Endothelial cell (in vitro differentiated cells): ENCODE results near the gene PPP1R3G. TPM values are rescaled to one million over a fixed set of nuclear protein-coding genes. Genes with fewer than 3 reads are reported as not detected.

Experiments used
- DNase-seq: peaks from one replicate; pipeline ENCODE4 v3.0.0; 2021; ENCODE audit warnings: low spot score
- H3K27ac Mint-ChIP-seq: one replicate; pipeline ENCODE4 v1.8.0; 2021; ENCODE audit warnings: mixed read lengths, inconsistent platforms; ENCODE audit not compliant: unreplicated experiment
- H3K27me3 Mint-ChIP-seq: one replicate; pipeline ENCODE4 v1.8.0; 2021; ENCODE audit warnings: mild to moderate bottlenecking, moderate library complexity, mixed read lengths, inconsistent platforms; ENCODE audit not compliant: unreplicated experiment
- H3K36me3 Mint-ChIP-seq: one replicate; pipeline ENCODE4 v1.8.0; 2021; ENCODE audit warnings: mild to moderate bottlenecking, low read depth, mixed read lengths, inconsistent platforms; ENCODE audit not compliant: unreplicated experiment
- H3K4me1 Mint-ChIP-seq: one replicate; pipeline ENCODE4 v1.8.0; 2021; ENCODE audit warnings: mild to moderate bottlenecking, mixed read lengths, inconsistent platforms; ENCODE audit not compliant: unreplicated experiment
- H3K4me3 Mint-ChIP-seq: one replicate; pipeline ENCODE4 v1.8.0; 2021; ENCODE audit warnings: mild to moderate bottlenecking, mixed read lengths, inconsistent platforms; ENCODE audit not compliant: unreplicated experiment
- H3K9me3 Mint-ChIP-seq: one replicate; pipeline ENCODE4 v1.8.0; 2021; ENCODE audit warnings: mixed read lengths, inconsistent platforms; ENCODE audit not compliant: unreplicated experiment
- total RNA-seq: library from RNA; stranded (reverse); fragmentation: NEBNext Ultra II Directional; extraction: Animal tissue kit (Norgen Biotek cat#: 25700); gene quantifications from one replicate; pipeline ENCODE4 v1.2.1, GENCODE V29; 2021; ENCODE audit not compliant: unreplicated experiment
- TF ChIP-seq, protein P1 (sequence below): fragments of 200-600 bp; sonication (generic); IDR thresholded peaks from one replicate; pipeline ENCODE4 v1.5.0; 2021; ENCODE audit warnings: antibody characterized with exemption; ENCODE audit not compliant: unreplicated experiment

PPP1R3G gene
- total RNA-seq, 1 donor from 2014 or later: 0.05 TPM

DNA sequence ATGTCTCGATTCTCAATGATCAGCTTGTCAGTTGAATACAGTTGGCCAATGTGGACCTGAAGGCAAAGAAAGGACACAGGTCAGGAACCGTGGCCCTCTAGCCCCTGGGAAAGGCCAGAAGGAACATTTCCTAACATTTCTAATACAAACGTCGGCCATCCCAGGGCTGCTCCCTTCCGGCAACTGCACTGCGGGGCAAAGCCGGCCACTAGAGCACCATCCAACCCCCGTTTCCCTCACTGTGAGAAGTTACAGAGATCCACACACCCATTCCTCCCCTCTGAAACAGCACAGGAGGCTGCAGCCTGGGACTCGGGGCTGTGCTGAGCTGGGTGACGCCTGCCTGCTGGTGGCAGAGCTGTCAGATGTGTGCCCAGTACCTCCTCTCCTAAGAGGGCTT lies 24.3 kb downstream of the PPP1R3G start:
- no peaks in the 10 kb centered on the region for H3K9me3 Mint-ChIP-seq
- TF ChIP-seq, protein P1, sequence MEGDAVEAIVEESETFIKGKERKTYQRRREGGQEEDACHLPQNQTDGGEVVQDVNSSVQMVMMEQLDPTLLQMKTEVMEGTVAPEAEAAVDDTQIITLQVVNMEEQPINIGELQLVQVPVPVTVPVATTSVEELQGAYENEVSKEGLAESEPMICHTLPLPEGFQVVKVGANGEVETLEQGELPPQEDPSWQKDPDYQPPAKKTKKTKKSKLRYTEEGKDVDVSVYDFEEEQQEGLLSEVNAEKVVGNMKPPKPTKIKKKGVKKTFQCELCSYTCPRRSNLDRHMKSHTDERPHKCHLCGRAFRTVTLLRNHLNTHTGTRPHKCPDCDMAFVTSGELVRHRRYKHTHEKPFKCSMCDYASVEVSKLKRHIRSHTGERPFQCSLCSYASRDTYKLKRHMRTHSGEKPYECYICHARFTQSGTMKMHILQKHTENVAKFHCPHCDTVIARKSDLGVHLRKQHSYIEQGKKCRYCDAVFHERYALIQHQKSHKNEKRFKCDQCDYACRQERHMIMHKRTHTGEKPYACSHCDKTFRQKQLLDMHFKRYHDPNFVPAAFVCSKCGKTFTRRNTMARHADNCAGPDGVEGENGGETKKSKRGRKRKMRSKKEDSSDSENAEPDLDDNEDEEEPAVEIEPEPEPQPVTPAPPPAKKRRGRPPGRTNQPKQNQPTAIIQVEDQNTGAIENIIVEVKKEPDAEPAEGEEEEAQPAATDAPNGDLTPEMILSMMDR: no peak
- no peak for DNase-seq
- peaks cover 5% of the 10 kb centered on the region for H3K27me3 Mint-ChIP-seq
- peaks cover 20% of the 10 kb centered on the region for H3K36me3 Mint-ChIP-seq
- H3K4me1 Mint-ChIP-seq: no peaks in the 10 kb centered on the region
- H3K4me3 Mint-ChIP-seq: no peak overlapping the region
- no peak overlapping the region for H3K27ac Mint-ChIP-seq

DNA sequence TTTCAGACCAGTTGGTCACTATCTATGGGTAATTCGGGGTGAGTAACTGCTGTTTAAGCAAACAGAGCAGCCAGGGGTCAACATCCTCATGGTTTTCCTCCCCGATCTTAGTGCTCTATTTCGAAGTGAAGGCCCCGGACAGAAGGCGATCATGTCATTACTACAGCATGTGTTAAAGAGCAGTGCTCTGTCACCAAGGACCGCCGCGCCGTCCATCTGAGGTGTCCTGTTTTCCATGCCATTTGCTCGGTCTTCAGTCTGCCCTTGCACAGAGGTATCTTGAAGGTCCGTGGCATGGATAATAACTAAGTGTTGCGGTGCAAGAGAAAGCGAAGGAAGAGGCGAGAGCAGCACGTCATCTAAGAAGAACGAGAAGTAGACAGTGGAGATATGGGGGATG lies 25.1 kb downstream of the PPP1R3G start:
- no peak for DNase-seq
- no peak overlapping the region for H3K4me3 Mint-ChIP-seq
- H3K4me1 Mint-ChIP-seq: no peaks in the 10 kb centered on the region
- TF ChIP-seq, protein P1: no peak
- peaks cover 5% of the 10 kb centered on the region for H3K27me3 Mint-ChIP-seq
- no peak overlapping the region for H3K27ac Mint-ChIP-seq
- H3K36me3 Mint-ChIP-seq: peaks cover 20% of the 10 kb centered on the region
- H3K9me3 Mint-ChIP-seq: no peaks in the 10 kb centered on the region

DNA sequence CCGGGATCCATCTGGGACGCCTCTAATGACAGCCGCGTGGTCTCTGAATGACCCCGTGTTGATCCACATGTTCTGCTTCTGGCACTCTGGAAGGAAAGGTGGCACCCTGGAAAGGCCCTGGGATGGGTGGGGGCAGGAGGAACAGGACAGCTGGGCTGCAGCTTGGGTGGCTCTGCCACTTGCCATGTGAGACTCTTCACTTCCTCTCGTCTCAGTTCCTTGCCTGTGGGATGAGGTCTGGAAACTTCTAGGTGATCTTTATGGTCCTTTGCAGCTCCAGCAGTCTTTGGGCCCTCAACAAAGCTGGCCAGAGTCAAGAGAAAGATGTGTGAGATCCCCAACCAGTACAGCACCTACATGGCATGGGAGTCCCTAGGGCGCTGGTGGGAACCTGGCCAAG lies 26.5 kb downstream of the PPP1R3G start:
- Mint-ChIP-seq H3K36me3 (peaks cover 20% of the 10 kb centered on the region), H3K27ac (no peak overlapping the region), H3K27me3 (peaks cover 5% of the 10 kb centered on the region)

GRCh38 chr6:5112066-5112799 lies 27.1 kb downstream of the PPP1R3G start:
- Mint-ChIP-seq H3K27ac (no peak overlapping the region), H3K36me3 (peaks cover 20% of the 10 kb centered on the region), H3K4me3 (peak overlapping the region; percentile 10), H3K9me3 (no peaks in the 10 kb centered on the region), H3K27me3 (peaks cover 5% of the 10 kb centered on the region), H3K4me1 (peaks cover 9% of the 10 kb centered on the region)
- TF ChIP-seq, protein P1: no peak
- no peak for DNase-seq

More for the DNA sequence above, 26.5 kb downstream of the PPP1R3G start:
- Mint-ChIP-seq H3K9me3 (no peaks in the 10 kb centered on the region), H3K4me3 (no peak overlapping the region), H3K4me1 (peaks cover 5% of the 10 kb centered on the region)
- no peak for DNase-seq
- TF ChIP-seq, protein P1: no peak

GRCh38 chr6:5113096-5113495 lies 28.0 kb downstream of the PPP1R3G start:
- peaks cover 3% of the 10 kb centered on the region for H3K27me3 Mint-ChIP-seq
- H3K4me1 Mint-ChIP-seq: peaks cover 9% of the 10 kb centered on the region
- peak overlapping the region; percentile 10 for H3K4me3 Mint-ChIP-seq
- H3K9me3 Mint-ChIP-seq: no peaks in the 10 kb centered on the region
- peaks cover 20% of the 10 kb centered on the region for H3K36me3 Mint-ChIP-seq
- H3K27ac Mint-ChIP-seq: no peak overlapping the region
- no peak for DNase-seq
- TF ChIP-seq, protein P1: no peak
